Nephron progenitor cell (in vitro differentiated cells): ENCODE measurements around the gene STK33.

Source experiments
- DNase-seq: peaks from one replicate; pipeline ENCODE4 v3.0.0; 2021
- H3K27ac Mint-ChIP-seq: 2 replicates; pipeline ENCODE4 v1.8.0; 2021; ENCODE audit warnings: mild to moderate bottlenecking, moderate library complexity, mixed read lengths
- H3K27me3 Mint-ChIP-seq: 2 replicates; pipeline ENCODE4 v1.8.0; 2021; ENCODE audit warnings: mild to moderate bottlenecking, low read depth, mixed read lengths; ENCODE audit not compliant: poor library complexity
- H3K36me3 Mint-ChIP-seq: 2 replicates; pipeline ENCODE4 v1.8.0; 2021; ENCODE audit warnings: low read depth, mixed read lengths
- H3K4me1 Mint-ChIP-seq: 2 replicates; pipeline ENCODE4 v1.8.0; 2021; ENCODE audit warnings: mixed read lengths
- H3K4me3 Mint-ChIP-seq: 2 replicates; pipeline ENCODE4 v1.8.0; 2021; ENCODE audit warnings: mild to moderate bottlenecking, moderate library complexity, mixed read lengths
- H3K9me3 Mint-ChIP-seq: 2 replicates; pipeline ENCODE4 v1.8.0; 2021; ENCODE audit warnings: mild to moderate bottlenecking, moderate library complexity, mixed read lengths
- TF ChIP-seq, protein P1 (sequence below): fragments of 200-600 bp; sonication (generic); IDR thresholded peaks from 2 replicates; pipeline ENCODE4 v1.5.0; 2021; ENCODE audit warnings: antibody characterized with exemption

Gene STK33

GRCh38 chr11:8586184-8586583 is 7.8 kb downstream of the STK33 start:
- Mint-ChIP-seq H3K27ac (no peak overlapping the region), H3K36me3 (peaks cover 10% of the 10 kb centered on the region), H3K4me3 (no peak overlapping the region), H3K4me1 (peaks cover 10% of the 10 kb centered on the region), H3K9me3 (no peaks in the 10 kb centered on the region), H3K27me3 (no peaks in the 10 kb centered on the region)
- TF ChIP-seq, protein P1, sequence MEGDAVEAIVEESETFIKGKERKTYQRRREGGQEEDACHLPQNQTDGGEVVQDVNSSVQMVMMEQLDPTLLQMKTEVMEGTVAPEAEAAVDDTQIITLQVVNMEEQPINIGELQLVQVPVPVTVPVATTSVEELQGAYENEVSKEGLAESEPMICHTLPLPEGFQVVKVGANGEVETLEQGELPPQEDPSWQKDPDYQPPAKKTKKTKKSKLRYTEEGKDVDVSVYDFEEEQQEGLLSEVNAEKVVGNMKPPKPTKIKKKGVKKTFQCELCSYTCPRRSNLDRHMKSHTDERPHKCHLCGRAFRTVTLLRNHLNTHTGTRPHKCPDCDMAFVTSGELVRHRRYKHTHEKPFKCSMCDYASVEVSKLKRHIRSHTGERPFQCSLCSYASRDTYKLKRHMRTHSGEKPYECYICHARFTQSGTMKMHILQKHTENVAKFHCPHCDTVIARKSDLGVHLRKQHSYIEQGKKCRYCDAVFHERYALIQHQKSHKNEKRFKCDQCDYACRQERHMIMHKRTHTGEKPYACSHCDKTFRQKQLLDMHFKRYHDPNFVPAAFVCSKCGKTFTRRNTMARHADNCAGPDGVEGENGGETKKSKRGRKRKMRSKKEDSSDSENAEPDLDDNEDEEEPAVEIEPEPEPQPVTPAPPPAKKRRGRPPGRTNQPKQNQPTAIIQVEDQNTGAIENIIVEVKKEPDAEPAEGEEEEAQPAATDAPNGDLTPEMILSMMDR: no peak
- DNase-seq: no peak

DNA sequence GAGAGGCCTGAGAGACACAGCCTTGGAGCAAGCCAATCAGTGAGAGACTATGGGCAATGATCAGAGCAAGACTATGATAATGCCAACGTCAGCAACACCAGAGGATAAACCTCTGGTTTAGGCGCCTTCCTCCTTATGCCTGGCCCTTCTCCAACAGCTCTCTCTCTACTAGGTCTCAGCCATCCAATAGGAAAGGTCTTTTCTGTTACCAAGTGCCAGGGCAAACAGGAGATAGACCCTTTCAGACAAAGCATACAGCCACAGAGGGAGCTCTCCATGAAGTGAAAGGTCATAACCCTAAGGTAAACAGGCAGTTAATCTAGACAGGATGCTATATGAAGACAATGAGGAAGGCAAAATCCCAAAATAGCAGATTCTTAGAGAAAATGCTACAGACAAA is 9.5 kb downstream of the STK33 start:
- Mint-ChIP-seq H3K4me3 (no peak overlapping the region), H3K36me3 (peaks cover 25% of the 10 kb centered on the region), H3K27ac (peak overlapping the region; percentile 14), H3K9me3 (peaks cover 14% of the 10 kb centered on the region), H3K4me1 (peaks cover 8% of the 10 kb centered on the region), H3K27me3 (no peaks in the 10 kb centered on the region)
- TF ChIP-seq, protein P1: no peak
- no peak for DNase-seq

GRCh38 chr11:8584082-8584481 is 9.9 kb downstream of the STK33 start:
- DNase-seq: no peak
- peaks cover 17% of the 10 kb centered on the region for H3K9me3 Mint-ChIP-seq
- H3K4me3 Mint-ChIP-seq: no peak overlapping the region
- no peaks in the 10 kb centered on the region for H3K27me3 Mint-ChIP-seq
- TF ChIP-seq, protein P1: no peak
- H3K36me3 Mint-ChIP-seq: peaks cover 26% of the 10 kb centered on the region
- H3K27ac Mint-ChIP-seq: no peak overlapping the region
- peaks cover 8% of the 10 kb centered on the region for H3K4me1 Mint-ChIP-seq

- H3K9me3 Mint-ChIP-seq: peaks cover 31% of the 10 kb centered on the region
These were observed 12.7 kb downstream of the STK33 start for GRCh38 chr11:8581300-8581699.

GRCh38 chr11:8577791-8578581 is 16.0 kb downstream of the STK33 start:
- no peak overlapping the region for H3K4me3 Mint-ChIP-seq
- no peaks in the 10 kb centered on the region for H3K27me3 Mint-ChIP-seq
- peaks cover 23% of the 10 kb centered on the region for H3K36me3 Mint-ChIP-seq
- TF ChIP-seq, protein P1: no peak
- H3K9me3 Mint-ChIP-seq: peaks cover 31% of the 10 kb centered on the region
- H3K4me1 Mint-ChIP-seq: no peaks in the 10 kb centered on the region
- no peak for DNase-seq
- no peak overlapping the region for H3K27ac Mint-ChIP-seq

More at GRCh38 chr11:8581300-8581699, 12.7 kb downstream of the STK33 start:
- H3K4me3 Mint-ChIP-seq: no peak overlapping the region
- H3K4me1 Mint-ChIP-seq: peaks cover 8% of the 10 kb centered on the region
- TF ChIP-seq, protein P1: no peak
- H3K27ac Mint-ChIP-seq: no peak overlapping the region
- no peak for DNase-seq
- H3K36me3 Mint-ChIP-seq: peaks cover 23% of the 10 kb centered on the region
- no peaks in the 10 kb centered on the region for H3K27me3 Mint-ChIP-seq

- Mint-ChIP-seq H3K27ac (no peak overlapping the region), H3K27me3 (no peaks in the 10 kb centered on the region)
These were observed 19.2 kb downstream of the STK33 start for GRCh38 chr11:8574798-8575197.

More at GRCh38 chr11:8574798-8575197, 19.2 kb downstream of the STK33 start:
- Mint-ChIP-seq H3K36me3 (peaks cover 11% of the 10 kb centered on the region), H3K4me1 (no peaks in the 10 kb centered on the region), H3K4me3 (no peak overlapping the region), H3K9me3 (peaks cover 19% of the 10 kb centered on the region)
- TF ChIP-seq, protein P1: no peak
- DNase-seq: no peak
